ENCODE measurements around the gene IMPDH1.

DNA sequence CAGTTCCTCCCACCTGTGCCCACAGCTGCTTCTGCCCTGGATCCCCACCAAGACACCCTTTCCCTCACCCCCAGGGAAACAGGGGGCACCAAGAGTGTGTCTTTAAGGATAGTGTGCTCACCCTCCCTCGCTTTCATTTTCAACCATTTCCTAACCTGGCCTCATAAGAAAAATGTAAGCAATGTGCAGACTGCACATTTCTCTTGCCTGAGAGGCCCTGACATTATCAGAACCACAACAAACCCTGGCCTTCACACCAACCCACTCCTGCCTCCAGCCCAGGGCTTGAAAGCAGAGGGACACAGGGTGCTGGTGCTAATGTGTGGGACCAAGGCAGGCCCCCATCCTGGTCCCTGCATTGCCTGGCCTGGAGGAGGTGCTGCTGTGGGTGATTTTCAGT lies 11.0 kb upstream of the IMPDH1 start:
- TF ChIP-seq GATA2 (IDR thresholded peaks at IDR 0.05; ENCODE audit: low read depth, low read length) (no peak), GATA3 (IDR thresholded peaks at IDR 0.05; ENCODE audit: low read depth, low read length) (no peak)

All from SH-SY5Y (cell line).